Ascending aorta (tissue), 2 donors: Measurements from ENCODE around the gene CELA2A. TPM values are rescaled to one million over a fixed set of nuclear protein-coding genes. Genes with fewer than 3 reads are reported as not detected.
"Not testable (repeated sequence)": the region's sequence is repeated elsewhere in the genome, so short reads cannot be mapped to it uniquely, and the experiment has no call there.

Experiments used
- DNase-seq, 2 donors: peaks; one replicate each; pipeline ENCODE4 v3.0.0-alpha.2; 2019; ENCODE audit warnings: low spot score in 2 of 2
- H3K27ac ChIP-seq, 2 donors: fragments of 200-600 bp; sonication (generic); one replicate each; pipeline ENCODE4 v1.5.1; 2016 to 2017; ENCODE audit warnings: mild to moderate bottlenecking in 1 of 2
- H3K27me3 ChIP-seq: fragments of 200-600 bp; sonication (generic); one replicate; pipeline ENCODE4 v1.5.1; 2017
- H3K36me3 ChIP-seq, 2 donors: fragments of 200-600 bp; sonication (generic); one replicate each; pipeline ENCODE4 v1.5.1; 2016
- H3K4me1 ChIP-seq, 2 donors: fragments of 200-600 bp; sonication (generic); one replicate each; pipeline ENCODE4 v1.5.1; 2016 to 2017; ENCODE audit warnings: mild to moderate bottlenecking in 1 of 2
- H3K4me3 ChIP-seq, 2 donors: fragments of 200-600 bp; sonication (generic); one replicate each; pipeline ENCODE4 v1.5.1; 2016 to 2017; ENCODE audit warnings: mild to moderate bottlenecking in 1 of 2
- H3K9me3 ChIP-seq, 2 donors: fragments of 200-600 bp; sonication (generic); one replicate each; pipeline ENCODE4 v1.5.1; 2016
- CTCF ChIP-seq, 3 experiments: fragments of 200-600 bp in 2 of 3; fragments of 450-650 bp in 1 of 3; sonication (generic) in 2 of 3; IDR thresholded peaks; one replicate each; pipeline ENCODE4 v1.5.1; 2016 to 2019; ENCODE audit warnings: antibody characterized with exemption in 3 of 3, mild to moderate bottlenecking in 1 of 3, moderate library complexity in 1 of 3
- intact Hi-C: fragments of 100-400 bp; cut with DNase I; formaldehyde crosslinking; loops from one replicate; pipeline ENCODE4 v1.15.1; 2023
- total RNA-seq: library from RNA; depleted of rRNA; stranded (reverse); fragments of >200 nt; gene quantifications from one replicate; pipeline ENCODE4 v1.1.0, GENCODE V29; 2016

Gene CELA2A
- total RNA-seq, 1 donor from 2014 or later, result not detected

- H3K27ac ChIP-seq, result no peak overlapping the region
- peaks cover 9 to 20% of the 10 kb centered on the region in 2 donors for H3K36me3 ChIP-seq
- H3K4me3 ChIP-seq, result no peak overlapping the region
- peak; percentile 96 to 98 (median 96) for TF ChIP-seq CTCF (IDR thresholded peaks at IDR 0.05)
- no peaks in the 10 kb centered on the region for H3K9me3 ChIP-seq
- intact Hi-C loops, result loop anchor here (1.0 kb wide), 1 partner anchor 108 kb away; no protein-coding TSS in a partner anchor
- peak in 1 of 2 donors; percentile 84 for DNase-seq
- no peaks in the 10 kb centered on the region for H3K27me3 ChIP-seq
- H3K4me1 ChIP-seq, result no peaks in the 10 kb centered on the region
These were observed 25.6 kb upstream of the CELA2A start for GRCh38 chr1:15430787-15431570.

- no peak for DNase-seq
- Histone ChIP-seq H3K4me1 (no peaks in the 10 kb centered on the region), H3K9me3 (no peaks in the 10 kb centered on the region), H3K27me3 (no peaks in the 10 kb centered on the region), H3K27ac (no peak overlapping the region), H3K36me3 (peaks cover 9 to 16% of the 10 kb centered on the region in 2 donors), H3K4me3 (no peak overlapping the region)
- intact Hi-C loops, result loop anchor here (1.0 kb wide), 1 partner anchor 108 kb away; no protein-coding TSS in a partner anchor
- TF ChIP-seq CTCF (IDR thresholded peaks at IDR 0.05), result no peak
These were observed 25.0 kb upstream of the CELA2A start for GRCh38 chr1:15431571-15431948.

GRCh38 chr1:15432324-15432723, 24.2 kb upstream of the CELA2A start:
- H3K27ac ChIP-seq, result no peak overlapping the region
- intact Hi-C loops, result no loop called here

GRCh38 chr1:15433471-15433870, 23.1 kb upstream of the CELA2A start:
- peaks cover 0 to 8% of the 10 kb centered on the region in 2 donors for H3K36me3 ChIP-seq
- H3K9me3 ChIP-seq, result no peaks in the 10 kb centered on the region
- no peaks in the 10 kb centered on the region for H3K27me3 ChIP-seq
- H3K4me3 ChIP-seq, result no peak overlapping the region
- no peak overlapping the region for H3K27ac ChIP-seq
- intact Hi-C loops, result no loop called here
- DNase-seq, result no peak
- no peak for TF ChIP-seq CTCF (IDR thresholded peaks at IDR 0.05)
- no peaks in the 10 kb centered on the region for H3K4me1 ChIP-seq

More at GRCh38 chr1:15432324-15432723, 24.2 kb upstream of the CELA2A start:
- Histone ChIP-seq H3K4me3 (no peak overlapping the region), H3K27me3 (no peaks in the 10 kb centered on the region), H3K4me1 (no peaks in the 10 kb centered on the region), H3K36me3 (peaks cover 4 to 8% of the 10 kb centered on the region in 2 donors), H3K9me3 (no peaks in the 10 kb centered on the region)
- DNase-seq, result no peak
- TF ChIP-seq CTCF (IDR thresholded peaks at IDR 0.05), result no peak

- H3K4me1 ChIP-seq, H3K4me3 ChIP-seq, DNase-seq, H3K27ac ChIP-seq, H3K27me3 ChIP-seq, H3K36me3 ChIP-seq, intact Hi-C loops, H3K9me3 ChIP-seq: not testable (repeated sequence)
These were observed 21.8 kb upstream of the CELA2A start for GRCh38 chr1:15434739-15435138.

- no peak for TF ChIP-seq CTCF (IDR thresholded peaks at IDR 0.05)
- no peak for DNase-seq
- H3K4me3 ChIP-seq, result no peak overlapping the region
- H3K9me3 ChIP-seq, result no peaks in the 10 kb centered on the region
- intact Hi-C loops, result no loop called here
- H3K36me3 ChIP-seq, result no peaks in the 10 kb centered on the region
- H3K4me1 ChIP-seq, result no peaks in the 10 kb centered on the region
- no peak overlapping the region for H3K27ac ChIP-seq
- H3K27me3 ChIP-seq, result no peaks in the 10 kb centered on the region
These were observed 21.1 kb upstream of the CELA2A start for GRCh38 chr1:15435239-15436077.
